ENCODE measurements around the gene SKAP2. TPM values are rescaled to one million over a fixed set of nuclear protein-coding genes. Genes with fewer than 3 reads are reported as not detected.

The SKAP2 gene
- total and polyA plus RNA-seq, 2 of the 4 experiments (the other 2 are of a cell fraction): 5.7 to 7.4 TPM

GRCh38 chr7:26696978-26697377, 167.4 kb downstream of the SKAP2 start:
- Histone ChIP-seq H3K79me1 (ENCODE audit: low read depth in 1 of 2, low read length in 2 of 2) (no peaks in the 10 kb centered on the region), H3K4me1 (ENCODE audit: control insufficient read depth, insufficient read depth, low read length) (no peaks in the 10 kb centered on the region), H2BK20ac (ENCODE audit: low read depth, low read length) (no peak overlapping the region), H2AK5ac (ENCODE audit: low read depth, low read length) (no peak overlapping the region), H3K9me1 (ENCODE audit: insufficient read depth, low read length) (no peaks in the 10 kb centered on the region), H4K5ac (ENCODE audit: low read depth, low read length) (no peak overlapping the region), H3K4ac (ENCODE audit: low read depth, low read length) (no peak overlapping the region), H4K20me1 (ENCODE audit: insufficient read depth, low read length) (no peaks in the 10 kb centered on the region), H3K18ac (ENCODE audit: low read depth, low read length) (no peak overlapping the region), H3K14ac (replicated peaks; ENCODE audit: low read depth, low read length) (no peak overlapping the region), H3K27ac (ENCODE audit: insufficient read depth, low read length) (no peak overlapping the region), H3K27me3 (ENCODE audit: control insufficient read depth, insufficient read depth, low read length) (no peaks in the 10 kb centered on the region), H2BK120ac (ENCODE audit: low read depth, low read length) (no peak overlapping the region), H3K56ac (ENCODE audit: extremely low read depth, insufficient read depth, low read length) (no peak overlapping the region), H2BK15ac (ENCODE audit: low read depth, low read length) (no peak overlapping the region), H3K4me2 (ENCODE audit: low read depth, low read length) (no peak overlapping the region), H2BK5ac (ENCODE audit: low read depth, low read length, poor library complexity, severe bottlenecking) (no peak overlapping the region), H3K9me3 (ENCODE audit: control insufficient read depth, insufficient read depth, low read length) (no peaks in the 10 kb centered on the region), H3K9ac (ENCODE audit: low read depth, low read length) (no peak overlapping the region), H3K36me3 (ENCODE audit: control insufficient read depth, insufficient read depth, low read length) (no peaks in the 10 kb centered on the region), H3K23ac (ENCODE audit: low read depth, low read length) (no peak overlapping the region), H2AFZ (replicated peaks; ENCODE audit: low read length, poor library complexity) (no peak overlapping the region), H4K91ac (ENCODE audit: insufficient read depth, low read depth, low read length) (no peak overlapping the region), H3K4me3 (ENCODE audit: insufficient read depth, low read depth, low read length) (no peak overlapping the region), H2AK9ac (replicated peaks; ENCODE audit: low read depth, low read length, poor library complexity) (no peak overlapping the region), H4K8ac (ENCODE audit: low read depth in 2 of 2, low read length in 2 of 2) (no peak overlapping the region)
- ChIA-PET POLR2A (ENCODE audit: unreplicated experiment) (no interaction called here), CTCF (interaction anchor here (0.8 to 1.0 kb wide), 2 partner anchors 11 to 446 kb away, joined by 3 read pairs; partner anchors contain the start of gene HOXA5)
- no TSS peak for BruUV-seq (replicated peaks)
- intact Hi-C loops (cut with micrococcal nuclease) (no loop called here), in situ Hi-C loops (cut with MboI; ENCODE audit: low sequenced_read_pairs) (no loop called here), dilution Hi-C loops (cut with HindIII; ENCODE audit: low sequenced_read_pairs, unreplicated experiment) (no loop called here)
- no peak for TF ChIP-seq USF2 (IDR thresholded peaks at IDR 0.05; ENCODE audit: low read depth, low read length)
- TF ChIP-seq, protein P1, sequence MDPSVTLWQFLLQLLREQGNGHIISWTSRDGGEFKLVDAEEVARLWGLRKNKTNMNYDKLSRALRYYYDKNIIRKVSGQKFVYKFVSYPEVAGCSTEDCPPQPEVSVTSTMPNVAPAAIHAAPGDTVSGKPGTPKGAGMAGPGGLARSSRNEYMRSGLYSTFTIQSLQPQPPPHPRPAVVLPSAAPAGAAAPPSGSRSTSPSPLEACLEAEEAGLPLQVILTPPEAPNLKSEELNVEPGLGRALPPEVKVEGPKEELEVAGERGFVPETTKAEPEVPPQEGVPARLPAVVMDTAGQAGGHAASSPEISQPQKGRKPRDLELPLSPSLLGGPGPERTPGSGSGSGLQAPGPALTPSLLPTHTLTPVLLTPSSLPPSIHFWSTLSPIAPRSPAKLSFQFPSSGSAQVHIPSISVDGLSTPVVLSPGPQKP (IDR thresholded peaks at IDR 0.05; ENCODE audit: borderline replicate concordance, low read depth, low read length): no peak
- WGBS, 2 experiments (ENCODE audit: extremely low coverage in 2 of 2, insufficient read length in 1 of 2): no CpG with 5 or more reads among the region's 5 CpGs
- DNase-seq: no peak
- ATAC-seq (ENCODE audit: low read depth): no peak
